Measurements from ENCODE around the gene SLC16A7.

DNA sequence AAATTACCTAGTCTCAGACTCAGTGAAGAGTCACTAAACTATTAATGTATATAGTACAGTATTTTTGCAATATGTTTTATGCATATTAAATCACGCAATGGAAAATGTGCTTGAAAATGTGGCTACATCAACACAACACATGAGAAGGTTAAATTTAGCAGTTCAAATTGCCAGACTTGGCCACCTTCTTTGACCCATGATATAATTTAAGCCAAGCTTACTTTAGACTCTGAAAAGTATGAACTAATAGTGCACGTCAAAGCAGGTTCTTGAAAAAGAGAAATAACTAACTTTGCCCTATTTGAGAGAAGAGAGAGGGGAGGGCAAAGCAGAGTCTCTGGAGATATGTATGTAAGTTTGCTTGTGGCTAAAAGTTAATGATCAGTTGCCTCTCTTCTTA lies 68.7 kb downstream of the SLC16A7 start:
- TF ChIP-seq, protein P1, sequence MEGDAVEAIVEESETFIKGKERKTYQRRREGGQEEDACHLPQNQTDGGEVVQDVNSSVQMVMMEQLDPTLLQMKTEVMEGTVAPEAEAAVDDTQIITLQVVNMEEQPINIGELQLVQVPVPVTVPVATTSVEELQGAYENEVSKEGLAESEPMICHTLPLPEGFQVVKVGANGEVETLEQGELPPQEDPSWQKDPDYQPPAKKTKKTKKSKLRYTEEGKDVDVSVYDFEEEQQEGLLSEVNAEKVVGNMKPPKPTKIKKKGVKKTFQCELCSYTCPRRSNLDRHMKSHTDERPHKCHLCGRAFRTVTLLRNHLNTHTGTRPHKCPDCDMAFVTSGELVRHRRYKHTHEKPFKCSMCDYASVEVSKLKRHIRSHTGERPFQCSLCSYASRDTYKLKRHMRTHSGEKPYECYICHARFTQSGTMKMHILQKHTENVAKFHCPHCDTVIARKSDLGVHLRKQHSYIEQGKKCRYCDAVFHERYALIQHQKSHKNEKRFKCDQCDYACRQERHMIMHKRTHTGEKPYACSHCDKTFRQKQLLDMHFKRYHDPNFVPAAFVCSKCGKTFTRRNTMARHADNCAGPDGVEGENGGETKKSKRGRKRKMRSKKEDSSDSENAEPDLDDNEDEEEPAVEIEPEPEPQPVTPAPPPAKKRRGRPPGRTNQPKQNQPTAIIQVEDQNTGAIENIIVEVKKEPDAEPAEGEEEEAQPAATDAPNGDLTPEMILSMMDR (IDR thresholded peaks at IDR 0.05), result no peak
- TF ChIP-seq POLR2AphosphoS5 (IDR thresholded peaks at IDR 0.05; ENCODE audit: insufficient read depth in 1 of 2, low read depth in 1 of 2), result no peak
- TF ChIP-seq POLR2A (IDR thresholded peaks at IDR 0.05), result no peak

All from vagina (tissue), 2 donors.